K562 (cell line): Measurements from ENCODE around the gene DNAJB12. TPM values are rescaled to one million over a fixed set of nuclear protein-coding genes. Genes with fewer than 3 reads are reported as not detected.

Experiments
- BRD4 ChIP-seq: fragments of 200-600 bp; sonication (generic); IDR thresholded peaks from 2 replicates; pipeline ENCODE4 v1.6.1; 2017; ENCODE audit warnings: inconsistent platforms
- CXXC5 ChIP-seq: fragments of 250-450 bp; sonication (Bioruptor Pico); IDR thresholded peaks from 2 replicates; pipeline ENCODE4 v1.8.0; 2022; ENCODE audit warnings: inconsistent platforms, mild to moderate bottlenecking, moderate library complexity
- DACH1 ChIP-seq: fragments of 450-650 bp; IDR thresholded peaks from 2 replicates; pipeline ENCODE4 v1.6.1; 2018; ENCODE audit not compliant: partially characterized antibody
- GTF2E2 ChIP-seq: fragments of 200-800 bp; sonication (Bioruptor generic); IDR thresholded peaks from 2 replicates; pipeline ENCODE4 v1.6.1; 2016; ENCODE audit warnings: missing genetic modification characterization, missing compliant biosample characterization
- HNRNPH1 ChIP-seq: fragments of 200-400 bp; formaldehyde crosslinking; optimal IDR thresholded peaks from 2 replicates; pipeline ENCODE3; 2017; ENCODE audit warnings: low read depth, mild to moderate bottlenecking, low read length, moderate library complexity
- IFI16 ChIP-seq: fragments of 250-450 bp; sonication (Bioruptor Pico); IDR thresholded peaks from 2 replicates; pipeline ENCODE4 v2.1.2; 2022; ENCODE audit warnings: mild to moderate bottlenecking, inconsistent platforms
- PHB ChIP-seq: fragments of 250-450 bp; sonication (Bioruptor Pico); IDR thresholded peaks from 2 replicates; pipeline ENCODE4 v1.5.0; 2021
- PKNOX1 ChIP-seq: fragments of 450-650 bp; IDR thresholded peaks from 2 replicates; pipeline ENCODE4 v1.6.1; 2016
- RFX1 ChIP-seq: fragments of 450-650 bp; IDR thresholded peaks from 2 replicates; pipeline ENCODE4 v1.6.1; 2016; ENCODE audit warnings: mild to moderate bottlenecking, moderate library complexity
- SETDB1 ChIP-seq: IDR thresholded peaks from one replicate; pipeline ENCODE4 v1.6.1; 2012; ENCODE audit warnings: low read length, control low read depth, inconsistent platforms
- SMAD1 ChIP-seq: fragments of 150-350 bp; IDR thresholded peaks from 2 replicates; pipeline ENCODE4 v1.6.1; 2014; ENCODE audit warnings: low read length, low read depth; ENCODE audit not compliant: partially characterized antibody
- STAT5B ChIP-seq: fragments of 250-450 bp; sonication (Bioruptor Pico); IDR thresholded peaks from 2 replicates; pipeline ENCODE4 v1.8.0; 2021; ENCODE audit warnings: mild to moderate bottlenecking, inconsistent platforms
- TOE1 ChIP-seq, 2 experiments: fragments of 450-650 bp in 1 of 2; sonication (generic) in 1 of 2; formaldehyde crosslinking in 1 of 2; IDR thresholded peaks; 2 replicates each; pipeline versions ENCODE4 v1.7.1 to v1.8.0; 2016 to 2022; ENCODE audit warnings: borderline replicate concordance in 2 of 2, mild to moderate bottlenecking in 2 of 2, antibody characterized with exemption in 1 of 2, inconsistent platforms in 1 of 2, low read depth in 1 of 2, missing genetic modification reagents in 1 of 2, moderate library complexity in 1 of 2
- ZHX1 ChIP-seq: fragments of 150-350 bp; conservative IDR thresholded peaks from 2 replicates; pipeline ENCODE4 v1.6.1; 2014; ENCODE audit warnings: low read length
- ZNF121 ChIP-seq: sonication (generic); formaldehyde crosslinking; conservative IDR thresholded peaks from 2 replicates; pipeline ENCODE4 v1.8.0; 2022; ENCODE audit warnings: missing genetic modification reagents
- ZNF41 ChIP-seq: fragments of 250-450 bp; sonication (Bioruptor Pico); conservative IDR thresholded peaks from 2 replicates; pipeline ENCODE4 v1.4.0; 2020; ENCODE audit warnings: mild to moderate bottlenecking
- ZNF436 ChIP-seq: fragments of 250-450, 450-650 bp; sonication (Bioruptor Pico); formaldehyde crosslinking; IDR thresholded peaks from 2 replicates; pipeline ENCODE4 v1.7.0; 2020; ENCODE audit warnings: mild to moderate bottlenecking
- ZNF75A ChIP-seq: fragments of 450-650 bp; formaldehyde crosslinking; IDR thresholded peaks from 2 replicates; pipeline ENCODE4 v1.4.0; 2020; ENCODE audit warnings: mild to moderate bottlenecking
- polyA plus RNA-seq, 8 experiments: library from polyadenylated mRNA; depleted of rRNA in 4 of 8; stranded (reverse) in 5 of 8; unstranded in 3 of 8; fragments of >200 nt; fragmentation: Nextera tagmentation in 2 of 8; fragmentation: Illumina TruSeq in 1 of 8; extraction: Ambion mirVana in 2 of 8; extraction: Trizol in 1 of 8; gene quantifications; 2 replicates each; pipeline versions ENCODE4 v1.2.1 to v1.2.3, GENCODE V29; 2011 to 2014; ENCODE audit warnings: inconsistent platforms in 1 of 8, missing spikeins in 1 of 8
- total RNA-seq, 7 experiments: library from RNA; depleted of rRNA in 6 of 7; stranded (reverse); fragments of >200 nt in 6 of 7; fragmentation: Illumina TruSeq in 2 of 7; extraction: Trizol in 2 of 7; gene quantifications; 2 replicates each; pipeline versions ENCODE4 v1.2.1 to v1.2.3, GENCODE V29; 2011 to 2021; ENCODE audit warnings: low replicate concordance in 1 of 7
- TF ChIP-seq, protein P1 (sequence below): sonication (generic); formaldehyde crosslinking; IDR thresholded peaks from 2 replicates; pipeline ENCODE4 v1.8.0; 2023; ENCODE audit warnings: mild to moderate bottlenecking, missing genetic modification reagents
- TF ChIP-seq, protein P2 (sequence below): sonication (generic); formaldehyde crosslinking; IDR thresholded peaks from 2 replicates; pipeline ENCODE4 v1.8.0; 2022; ENCODE audit warnings: mild to moderate bottlenecking, low read depth, missing genetic modification reagents

Gene DNAJB12
- total and polyA plus RNA-seq, 9 of the 15 experiments (the other 6 are each of a cell fraction or from before 2014, with no cell fraction given), result 3.5 to 31.5 (median 20.3) TPM

DNA sequence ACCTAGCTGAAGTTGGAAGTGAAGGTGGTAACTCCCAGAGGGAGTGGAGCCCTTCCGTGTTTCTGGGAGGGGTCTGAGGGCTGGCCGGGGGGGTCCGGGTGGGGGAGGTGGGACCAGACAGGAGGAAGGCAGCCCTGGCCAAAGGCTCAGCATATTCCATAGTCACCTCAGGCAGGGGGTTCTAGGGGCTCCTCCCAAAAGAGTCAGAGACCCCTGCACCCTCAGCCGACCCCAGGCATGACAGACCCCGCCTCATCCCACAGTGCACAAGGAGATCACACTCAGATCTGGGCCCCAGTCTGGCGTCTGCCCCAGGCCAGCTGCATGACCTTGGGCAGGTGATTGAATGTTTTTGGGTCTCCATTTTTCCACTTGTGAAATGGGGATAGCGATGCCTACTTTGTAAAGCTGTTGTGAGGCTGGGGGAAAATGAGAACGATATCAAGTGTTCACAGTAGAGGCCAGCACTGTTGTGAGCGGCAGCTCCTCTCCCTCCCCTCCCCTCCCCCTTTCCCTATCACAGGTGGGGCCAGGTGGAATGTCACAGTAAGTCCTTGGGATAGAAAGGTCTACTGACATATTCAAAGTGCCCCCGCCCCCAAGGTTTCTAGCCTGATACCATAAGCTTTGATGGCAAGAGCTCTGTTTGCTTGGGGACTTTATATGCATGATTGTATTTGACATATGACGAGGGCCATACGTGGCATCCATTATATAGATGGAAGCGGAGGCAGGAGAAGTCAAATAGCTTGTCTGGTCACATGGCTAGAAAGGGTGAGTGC, 33.3 kb downstream of the DNAJB12 start (continued):
- TF ChIP-seq ZNF436 (CRISPR knock-in tag) (no peak), ZNF121 (CRISPR knock-in tag) (no peak), ZHX1 (no peak), PHB (CRISPR knock-in tag) (peak; percentile 81; the same call in 1 of the 2 replicates), STAT5B (CRISPR knock-in tag) (no peak), ZNF41 (peak; percentile 52; the same call in 1 of the 2 replicates), DACH1 (no peak), HNRNPH1 (no peak), GTF2E2 (tag) (no peak; the same call in 1 of the 2 replicates), BRD4 (peak; percentile 92), ZNF75A (CRISPR knock-in tag) (no peak), SMAD1 (no peak), PKNOX1 (peak; percentile 52), CXXC5 (CRISPR knock-in tag) (peak; percentile 33; the same call in 1 of the 2 replicates), SETDB1 (no peak), RFX1 (no peak), TOE1 (IDR thresholded peaks at IDR 0.05; ENCODE audit: borderline replicate concordance) (no peak), TOE1 (CRISPR knock-in tag; IDR thresholded peaks at IDR 0.05; ENCODE audit: borderline replicate concordance, low read depth) (no peak), IFI16 (CRISPR knock-in tag) (no peak)
- TF ChIP-seq, protein P1, sequence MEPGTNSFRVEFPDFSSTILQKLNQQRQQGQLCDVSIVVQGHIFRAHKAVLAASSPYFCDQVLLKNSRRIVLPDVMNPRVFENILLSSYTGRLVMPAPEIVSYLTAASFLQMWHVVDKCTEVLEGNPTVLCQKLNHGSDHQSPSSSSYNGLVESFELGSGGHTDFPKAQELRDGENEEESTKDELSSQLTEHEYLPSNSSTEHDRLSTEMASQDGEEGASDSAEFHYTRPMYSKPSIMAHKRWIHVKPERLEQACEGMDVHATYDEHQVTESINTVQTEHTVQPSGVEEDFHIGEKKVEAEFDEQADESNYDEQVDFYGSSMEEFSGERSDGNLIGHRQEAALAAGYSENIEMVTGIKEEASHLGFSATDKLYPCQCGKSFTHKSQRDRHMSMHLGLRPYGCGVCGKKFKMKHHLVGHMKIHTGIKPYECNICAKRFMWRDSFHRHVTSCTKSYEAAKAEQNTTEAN (CRISPR knock-in tag), result 0 out of 2 replicates have a peak, but pooled peaks have one; percentile 64
- TF ChIP-seq, protein P2, sequence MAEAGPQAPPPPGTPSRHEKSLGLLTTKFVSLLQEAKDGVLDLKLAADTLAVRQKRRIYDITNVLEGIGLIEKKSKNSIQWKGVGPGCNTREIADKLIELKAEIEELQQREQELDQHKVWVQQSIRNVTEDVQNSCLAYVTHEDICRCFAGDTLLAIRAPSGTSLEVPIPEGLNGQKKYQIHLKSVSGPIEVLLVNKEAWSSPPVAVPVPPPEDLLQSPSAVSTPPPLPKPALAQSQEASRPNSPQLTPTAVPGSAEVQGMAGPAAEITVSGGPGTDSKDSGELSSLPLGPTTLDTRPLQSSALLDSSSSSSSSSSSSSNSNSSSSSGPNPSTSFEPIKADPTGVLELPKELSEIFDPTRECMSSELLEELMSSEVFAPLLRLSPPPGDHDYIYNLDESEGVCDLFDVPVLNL (CRISPR knock-in tag), result no peak
